Kidney epithelial cell (primary cell): ENCODE results near the gene SLC6A3. TPM values are rescaled to one million over a fixed set of nuclear protein-coding genes. Genes with fewer than 3 reads are reported as not detected.

ENCODE experiments used
- DNase-seq: peaks from one replicate; pipeline ENCODE4 v3.0.0-alpha.2; 2010; ENCODE audit warnings: low read depth
- H3K27me3 ChIP-seq: 2 replicates; pipeline ENCODE4 v1.6.0; 2011; ENCODE audit warnings: low read length; ENCODE audit not compliant: control insufficient read depth, insufficient read depth
- H3K36me3 ChIP-seq: 2 replicates; pipeline ENCODE4 v1.5.1; 2011; ENCODE audit warnings: low read length; ENCODE audit not compliant: control insufficient read depth, insufficient read depth
- H3K4me3 ChIP-seq: 2 replicates; pipeline ENCODE4 v1.5.1; 2011; ENCODE audit warnings: low read depth, mild to moderate bottlenecking, control low read depth, low read length
- total RNA-seq: library from RNA; depleted of rRNA; stranded (reverse); fragments of >200 nt; gene quantifications from 2 replicates; pipeline ENCODE4 v1.2.3, GENCODE V29; 2015
- TF ChIP-seq, protein P1 (sequence below): IDR thresholded peaks from 2 replicates; pipeline ENCODE4 v1.5.1; 2011; ENCODE audit warnings: mild to moderate bottlenecking, moderate library complexity, low read length, control low read depth, inconsistent platforms; ENCODE audit not compliant: insufficient read depth, poor library complexity, severe bottlenecking

Gene SLC6A3
- total RNA-seq, 1 donor from 2014 or later: not detected

DNA sequence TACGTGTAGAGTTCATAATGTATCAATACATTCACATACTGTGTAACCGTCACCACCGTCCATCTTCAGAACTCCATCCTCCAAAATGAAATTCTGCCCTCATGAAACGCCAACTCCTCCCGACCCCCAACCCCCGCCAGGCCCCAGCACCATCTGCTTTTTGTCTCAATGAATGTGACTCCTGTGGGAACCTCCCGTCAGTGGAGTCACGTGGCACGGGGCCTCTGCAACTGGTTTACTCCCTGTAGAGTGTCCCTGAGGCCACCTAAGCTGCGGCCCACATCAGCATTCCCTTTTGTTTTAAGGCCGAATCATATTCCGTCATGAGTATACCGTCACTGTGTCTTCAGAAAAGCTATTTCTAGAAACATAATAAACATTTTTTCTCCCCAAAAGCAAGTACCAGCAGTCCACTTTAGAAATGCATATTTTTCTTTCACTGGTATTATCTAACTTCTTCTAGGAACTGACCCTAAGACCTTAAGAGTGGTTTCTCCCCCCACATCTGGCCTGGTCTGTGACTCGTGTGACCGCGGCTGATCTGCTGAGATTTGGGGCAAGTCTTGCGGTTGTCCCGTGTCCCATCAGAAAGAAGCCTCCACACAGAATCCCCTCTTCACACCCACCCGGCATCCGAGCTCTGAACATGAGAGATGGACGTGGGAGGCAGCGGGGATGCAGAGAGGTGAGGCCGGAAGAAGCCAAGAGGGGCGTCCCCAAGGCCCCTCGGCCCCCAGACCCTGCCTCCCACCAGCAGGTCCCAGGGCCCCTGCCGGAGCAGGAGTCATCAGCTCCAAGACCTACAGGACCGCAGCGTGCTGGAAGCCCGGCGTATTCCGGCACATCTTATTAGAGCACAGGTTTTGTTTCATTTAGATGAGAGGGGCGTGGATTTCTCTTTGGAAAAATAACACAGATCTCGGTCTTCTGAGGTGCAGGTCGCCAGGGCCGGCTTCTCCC lies 38.3 kb downstream of the SLC6A3 start:
- no peaks in the 10 kb centered on the region for H3K36me3 ChIP-seq

DNA sequence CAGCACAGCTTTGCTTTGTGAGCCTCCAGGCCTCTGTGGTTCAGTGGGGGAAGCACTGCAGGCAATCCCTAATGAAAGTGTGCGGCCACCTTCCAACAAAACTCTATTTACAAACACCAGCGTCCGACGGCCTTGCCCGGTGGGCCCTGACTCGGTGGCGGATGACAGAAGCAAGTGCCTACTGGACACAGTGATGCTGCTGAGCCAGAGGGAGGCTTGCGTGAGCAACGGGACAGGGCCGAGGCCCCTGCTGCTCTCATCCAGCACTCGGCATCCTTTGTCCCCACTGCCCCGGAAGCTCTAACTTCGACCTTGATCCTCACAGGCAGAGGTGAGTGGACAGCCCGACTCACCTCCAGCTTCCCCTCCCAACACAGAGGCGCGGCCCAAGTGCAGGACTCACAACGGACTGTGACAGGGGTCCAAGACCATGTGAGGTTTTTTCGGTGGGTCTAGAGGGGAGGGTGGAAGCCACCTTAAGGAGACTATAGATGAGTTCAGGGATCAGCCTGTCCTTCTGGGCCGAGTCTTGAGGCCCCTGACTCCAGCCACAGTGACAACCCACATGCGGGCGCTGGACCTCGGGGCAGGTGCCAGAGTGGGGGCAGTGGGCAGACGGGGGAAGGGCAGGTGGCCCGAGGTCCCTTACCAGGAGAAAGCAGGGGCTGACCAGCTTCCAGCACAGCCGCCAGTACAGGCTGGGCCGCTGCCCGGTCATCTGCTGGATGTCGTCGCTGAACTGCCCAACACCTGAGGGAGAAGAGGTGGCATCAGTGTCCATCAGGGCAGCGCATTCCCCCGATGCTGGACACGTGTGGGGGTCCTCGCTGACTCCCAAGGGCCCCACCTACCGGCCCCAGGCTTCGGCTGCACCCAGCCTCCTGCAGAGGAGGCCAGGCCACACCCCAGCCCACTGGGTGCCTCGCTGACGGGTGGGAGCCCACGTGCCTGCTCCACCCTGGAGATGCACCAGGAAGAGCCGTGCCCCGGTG lies 39.4 kb downstream of the SLC6A3 start:
- H3K36me3 ChIP-seq: no peaks in the 10 kb centered on the region
- DNase-seq: no peak
- TF ChIP-seq, protein P1, sequence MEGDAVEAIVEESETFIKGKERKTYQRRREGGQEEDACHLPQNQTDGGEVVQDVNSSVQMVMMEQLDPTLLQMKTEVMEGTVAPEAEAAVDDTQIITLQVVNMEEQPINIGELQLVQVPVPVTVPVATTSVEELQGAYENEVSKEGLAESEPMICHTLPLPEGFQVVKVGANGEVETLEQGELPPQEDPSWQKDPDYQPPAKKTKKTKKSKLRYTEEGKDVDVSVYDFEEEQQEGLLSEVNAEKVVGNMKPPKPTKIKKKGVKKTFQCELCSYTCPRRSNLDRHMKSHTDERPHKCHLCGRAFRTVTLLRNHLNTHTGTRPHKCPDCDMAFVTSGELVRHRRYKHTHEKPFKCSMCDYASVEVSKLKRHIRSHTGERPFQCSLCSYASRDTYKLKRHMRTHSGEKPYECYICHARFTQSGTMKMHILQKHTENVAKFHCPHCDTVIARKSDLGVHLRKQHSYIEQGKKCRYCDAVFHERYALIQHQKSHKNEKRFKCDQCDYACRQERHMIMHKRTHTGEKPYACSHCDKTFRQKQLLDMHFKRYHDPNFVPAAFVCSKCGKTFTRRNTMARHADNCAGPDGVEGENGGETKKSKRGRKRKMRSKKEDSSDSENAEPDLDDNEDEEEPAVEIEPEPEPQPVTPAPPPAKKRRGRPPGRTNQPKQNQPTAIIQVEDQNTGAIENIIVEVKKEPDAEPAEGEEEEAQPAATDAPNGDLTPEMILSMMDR: no peak
- H3K4me3 ChIP-seq: no peak overlapping the region
- peaks cover 19% of the 10 kb centered on the region for H3K27me3 ChIP-seq

More for the DNA sequence above, 38.3 kb downstream of the SLC6A3 start:
- peaks cover 16% of the 10 kb centered on the region for H3K27me3 ChIP-seq
- no peak for DNase-seq
- H3K4me3 ChIP-seq: no peak overlapping the region
- TF ChIP-seq, protein P1: no peak

DNA sequence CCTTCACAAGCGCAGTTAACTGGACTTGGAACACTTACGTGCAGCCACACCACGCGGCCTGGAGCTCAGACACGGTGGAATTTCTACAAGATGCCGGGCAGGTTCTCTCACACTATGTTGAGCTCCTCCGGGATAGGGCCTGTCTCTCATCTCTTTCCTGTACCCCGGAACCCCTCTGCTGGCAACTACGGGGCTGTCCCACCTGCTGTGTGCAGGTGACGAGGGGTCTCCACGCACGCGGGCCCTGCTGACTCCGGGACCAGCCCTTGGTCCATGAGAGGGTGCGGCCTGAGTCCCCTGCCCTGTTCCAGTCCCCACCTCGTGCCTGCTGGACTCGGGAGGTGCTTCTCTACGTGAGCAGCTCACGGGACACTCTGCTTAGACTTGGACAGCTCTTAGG lies 40.1 kb downstream of the SLC6A3 start:
- TF ChIP-seq, protein P1: no peak
- DNase-seq: no peak
- H3K27me3 ChIP-seq: peaks cover 19% of the 10 kb centered on the region
- H3K4me3 ChIP-seq: no peak overlapping the region
- no peaks in the 10 kb centered on the region for H3K36me3 ChIP-seq

DNA sequence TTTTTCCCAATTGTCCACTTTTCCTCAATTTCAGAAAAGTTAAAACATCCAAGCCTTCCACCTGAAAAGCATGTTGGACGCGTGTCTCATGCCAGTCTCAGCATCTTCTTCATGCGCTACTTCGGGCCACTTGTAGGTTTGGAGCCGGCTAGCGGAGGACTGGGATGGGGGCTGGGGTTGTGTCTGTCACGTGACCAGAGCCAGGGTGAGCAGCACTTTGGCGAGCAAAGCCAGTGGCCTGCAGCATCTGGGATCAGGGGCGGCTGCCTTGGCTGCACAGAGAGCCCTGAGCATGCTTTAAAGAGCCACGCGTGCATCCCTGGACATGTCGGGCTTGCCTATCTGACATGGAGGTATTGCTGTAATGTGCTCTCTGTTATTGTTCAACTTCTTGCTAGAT lies 41.2 kb downstream of the SLC6A3 start:
- Histone ChIP-seq H3K36me3 (no peaks in the 10 kb centered on the region), H3K4me3 (no peak overlapping the region), H3K27me3 (peaks cover 20% of the 10 kb centered on the region)
- no peak for DNase-seq
- TF ChIP-seq, protein P1: no peak

DNA sequence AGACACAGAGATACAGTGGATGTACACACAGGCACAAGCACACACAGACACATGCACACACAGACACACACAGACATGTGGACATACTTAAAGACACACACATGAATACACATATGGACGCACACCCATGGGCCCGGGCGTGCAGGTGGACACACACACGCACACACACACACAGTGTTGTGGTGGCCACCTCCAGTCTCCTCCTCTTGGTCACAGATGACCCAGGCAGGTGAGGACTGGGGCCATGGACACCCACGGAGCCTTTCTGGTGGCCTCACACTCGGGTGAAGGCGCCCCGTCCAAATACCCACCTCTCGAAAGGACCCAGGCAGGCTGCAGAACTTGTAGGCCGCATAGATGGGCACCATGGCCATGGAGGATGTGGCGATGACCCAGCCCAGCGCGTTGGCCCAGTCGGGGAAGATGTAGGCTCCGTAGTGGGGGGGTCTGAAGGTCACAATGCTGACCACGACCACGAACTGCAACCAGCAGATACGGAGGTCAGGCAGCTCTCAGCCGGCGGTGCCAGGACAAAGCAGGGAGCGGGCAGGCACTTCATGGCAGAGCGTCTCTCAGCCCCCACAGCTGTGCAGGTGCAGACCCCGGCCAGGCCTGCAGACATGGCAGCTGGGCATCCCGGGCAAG lies 42.5 kb downstream of the SLC6A3 start:
- peaks cover 15% of the 10 kb centered on the region for H3K27me3 ChIP-seq
- no peaks in the 10 kb centered on the region for H3K36me3 ChIP-seq
- no peak for DNase-seq
- no peak overlapping the region for H3K4me3 ChIP-seq
- TF ChIP-seq, protein P1: no peak
